H9 (cell line): ENCODE data around the gene NXNL2. TPM values are rescaled to one million over a fixed set of nuclear protein-coding genes. Genes with fewer than 3 reads are reported as not detected.

ENCODE experiments used
- DNase-seq: peaks from one replicate; pipeline ENCODE4 v3.0.0-alpha.2; 2017
- H2AFZ ChIP-seq: one replicate; pipeline ENCODE4 v1.6.1; 2013; ENCODE audit warnings: mild to moderate bottlenecking, low read length, control low read depth, moderate library complexity
- H2AK5ac ChIP-seq: 2 replicates; pipeline ENCODE4 v1.6.1; 2013; ENCODE audit warnings: low read length, control low read depth, mixed read lengths; ENCODE audit not compliant: insufficient read length
- H2BK120ac ChIP-seq: one replicate; pipeline ENCODE4 v1.6.1; 2013; ENCODE audit warnings: low read depth, mild to moderate bottlenecking, low read length, control low read depth, inconsistent platforms; ENCODE audit not compliant: poor library complexity, severe bottlenecking
- H2BK12ac ChIP-seq: 2 replicates; pipeline ENCODE4 v1.6.1; 2013; ENCODE audit warnings: low read length, control low read depth, mixed read lengths, low read depth; ENCODE audit not compliant: insufficient read length
- H2BK15ac ChIP-seq: 2 replicates; pipeline ENCODE4 v1.6.1; 2013; ENCODE audit warnings: low read depth, low read length, control low read depth
- H2BK20ac ChIP-seq: one replicate; pipeline ENCODE4 v1.6.1; 2013; ENCODE audit warnings: low read depth, mild to moderate bottlenecking, low read length, control low read depth, inconsistent platforms; ENCODE audit not compliant: poor library complexity, severe bottlenecking
- H2BK5ac ChIP-seq: 2 replicates; pipeline ENCODE4 v1.6.1; 2013; ENCODE audit warnings: low read length, control low read depth, mixed read lengths; ENCODE audit not compliant: insufficient read length
- H3K14ac ChIP-seq: 2 replicates; pipeline ENCODE4 v1.6.1; 2013; ENCODE audit warnings: low read length, control low read depth; ENCODE audit not compliant: insufficient read depth
- H3K18ac ChIP-seq: 2 replicates; pipeline ENCODE4 v1.6.1; 2013; ENCODE audit warnings: low read depth, mild to moderate bottlenecking, mixed read lengths, low read length, control low read depth; ENCODE audit not compliant: insufficient read length
- H3K23ac ChIP-seq: 2 replicates; pipeline ENCODE4 v1.6.1; 2013; ENCODE audit warnings: low read length, control low read depth, mixed read lengths, low read depth; ENCODE audit not compliant: insufficient read length
- H3K23me2 ChIP-seq: 2 replicates; pipeline ENCODE4 v1.6.1; 2013; ENCODE audit warnings: low read depth, mild to moderate bottlenecking, mixed read lengths, low read length, control low read depth; ENCODE audit not compliant: insufficient read length, poor library complexity, severe bottlenecking
- H3K27ac ChIP-seq: 2 replicates; pipeline ENCODE4 v1.5.1; 2013; ENCODE audit warnings: low read length, control low read depth, mixed read lengths, low read depth; ENCODE audit not compliant: insufficient read length
- H3K27me3 ChIP-seq: 2 replicates; pipeline ENCODE4 v1.6.1; 2013; ENCODE audit warnings: low read length, control low read depth, inconsistent platforms; ENCODE audit not compliant: insufficient read depth
- H3K4ac ChIP-seq: 2 replicates; pipeline ENCODE4 v1.6.1; 2013; ENCODE audit warnings: low read depth, mild to moderate bottlenecking, control low read depth, inconsistent platforms, low read length, moderate library complexity
- H3K4me1 ChIP-seq: 2 replicates; pipeline ENCODE4 v1.6.1; 2013; ENCODE audit warnings: low read length, control low read depth, inconsistent platforms; ENCODE audit not compliant: insufficient read depth
- H3K4me2 ChIP-seq: 2 replicates; pipeline ENCODE4 v1.6.1; 2013; ENCODE audit warnings: low read length, control low read depth, mixed read lengths; ENCODE audit not compliant: insufficient read length, insufficient read depth
- H3K56ac ChIP-seq: 2 replicates; pipeline ENCODE4 v1.6.1; 2013; ENCODE audit warnings: low read depth, mild to moderate bottlenecking, mixed read lengths, low read length, control low read depth; ENCODE audit not compliant: insufficient read length
- H3K79me1 ChIP-seq: 2 replicates; pipeline ENCODE4 v1.6.1; 2013; ENCODE audit warnings: low read depth, mild to moderate bottlenecking, moderate library complexity, low read length, control low read depth, inconsistent platforms; ENCODE audit not compliant: insufficient read depth, poor library complexity, severe bottlenecking
- H3K79me2 ChIP-seq: 2 replicates; pipeline ENCODE4 v1.6.1; 2013; ENCODE audit warnings: low read length, control low read depth, inconsistent platforms; ENCODE audit not compliant: insufficient read depth
- H3K9ac ChIP-seq: 2 replicates; pipeline ENCODE4 v1.6.1; 2013; ENCODE audit warnings: low read length, control low read depth, mixed read lengths; ENCODE audit not compliant: insufficient read length; ENCODE audit errors: extremely low read depth
- H3K9me3 ChIP-seq: one replicate; pipeline ENCODE4 v1.6.1; 2013; ENCODE audit warnings: low read depth, low read length, inconsistent platforms; ENCODE audit not compliant: control insufficient read depth
- H3T11ph ChIP-seq: one replicate; pipeline ENCODE4 v1.6.1; 2013; ENCODE audit warnings: mild to moderate bottlenecking, low read length, control low read depth, inconsistent platforms
- H4K20me1 ChIP-seq: one replicate; pipeline ENCODE4 v1.6.1; 2013; ENCODE audit not compliant: control insufficient read depth, insufficient read length, insufficient read depth
- H4K5ac ChIP-seq: 2 replicates; pipeline ENCODE4 v1.6.1; 2013; ENCODE audit warnings: low read depth, mild to moderate bottlenecking, mixed read lengths, low read length, control low read depth; ENCODE audit not compliant: insufficient read length
- H4K8ac ChIP-seq: replicated peaks from 2 replicates; pipeline ENCODE4 v1.6.1; 2013; ENCODE audit warnings: low read length, control low read depth, mixed read lengths, low read depth; ENCODE audit not compliant: insufficient read length
- H4K91ac ChIP-seq: 2 replicates; pipeline ENCODE4 v1.6.1; 2013; ENCODE audit warnings: low read depth, mild to moderate bottlenecking, moderate library complexity, mixed read lengths, low read length, control low read depth; ENCODE audit not compliant: insufficient read length
- H3K27ac Mint-ChIP-seq, 3 experiments: 2 replicates in 2 of 3; 3 replicates in 1 of 3; pipeline ENCODE4 v1.8.0; 2020 to 2021; ENCODE audit warnings: mixed read lengths in 3 of 3, mild to moderate bottlenecking in 1 of 3, moderate library complexity in 1 of 3
- H3K27me3 Mint-ChIP-seq: 2 replicates; pipeline ENCODE4 v1.8.0; 2021; ENCODE audit warnings: low read depth, mild to moderate bottlenecking, moderate library complexity, mixed read lengths
- H3K36me3 Mint-ChIP-seq, 3 experiments: 2 replicates in 2 of 3; 3 replicates in 1 of 3; pipeline ENCODE4 v1.8.0; 2020 to 2021; ENCODE audit warnings: low read depth in 3 of 3, mixed read lengths in 3 of 3; ENCODE audit not compliant: insufficient read depth in 1 of 3
- H3K4me1 Mint-ChIP-seq, 2 experiments: 2 replicates each; pipeline ENCODE4 v1.8.0; 2020; ENCODE audit warnings: mixed read lengths in 2 of 2
- H3K4me3 Mint-ChIP-seq, 2 experiments: 2 replicates in 1 of 2; 3 replicates in 1 of 2; pipeline ENCODE4 v1.8.0; 2020 to 2021; ENCODE audit warnings: mild to moderate bottlenecking in 2 of 2, mixed read lengths in 2 of 2, moderate library complexity in 1 of 2
- H3K9me3 Mint-ChIP-seq, 2 experiments: 2 replicates in 1 of 2; 3 replicates in 1 of 2; pipeline ENCODE4 v1.8.0; 2020; ENCODE audit warnings: mild to moderate bottlenecking in 2 of 2, mixed read lengths in 2 of 2, moderate library complexity in 1 of 2
- CTCF ChIP-seq: fragments of 200-600 bp; sonication (generic); conservative IDR thresholded peaks from 3 replicates; pipeline ENCODE4 v1.8.0; 2021; ENCODE audit warnings: antibody characterized with exemption, mild to moderate bottlenecking
- WGBS: extraction: QIAGEN DNeasy Blood & Tissue Kit; methylation state at CpG from one replicate; pipeline ENCODE4 v1.1.7; 2013; ENCODE audit warnings: missing lambda C conversion rate, low lambda C conversion rate, mixed read lengths; ENCODE audit not compliant: insufficient read length; ENCODE audit errors: extremely low coverage; 5-methylcytosine and 5-hydroxymethylcytosine counted together
- total RNA-seq: library from RNA; stranded (reverse); gene quantifications from 2 replicates; pipeline ENCODE4 v1.2.1, GENCODE V29; 2021

NXNL2 gene
- total RNA-seq, 1 experiment from 2014 or later: 0.57 TPM

- H4K5ac ChIP-seq: no peak overlapping the region
- no peaks in the 10 kb centered on the region for H4K20me1 ChIP-seq
- H3K9me3 ChIP-seq: no peaks in the 10 kb centered on the region
- no peak overlapping the region for H3K4ac ChIP-seq
- Mint-ChIP-seq H3K9me3 (no peaks in the 10 kb centered on the region; a peak in 1 of 5 replicates), H3K4me1 (peaks cover 11 to 13% of the 10 kb centered on the region in 2 experiments), H3K27ac (peak overlapping the region in 1 of 3 experiments; percentile 51; a peak in 1 of 7 replicates), H3K36me3 (peaks cover 0 to 2% (median 0%) of the 10 kb centered on the region in 3 experiments; a peak in 1 of 7 replicates), H3K27me3 (peaks cover under 1% of the 10 kb centered on the region), H3K4me3 (no peak overlapping the region)
- DNase-seq: no peak
- WGBS: no CpG with 5 or more reads among the region's 11 CpGs
- no peak overlapping the region for H3K56ac ChIP-seq
- no peak overlapping the region for H2BK15ac ChIP-seq
- H3T11ph ChIP-seq: no peak overlapping the region
- no peak overlapping the region for H2BK120ac ChIP-seq
- peaks cover 3% of the 10 kb centered on the region; the same call in 1 of the 2 replicates for H3K4me1 ChIP-seq
- no peak overlapping the region for H2AK5ac ChIP-seq
- no peaks in the 10 kb centered on the region for H3K23me2 ChIP-seq
- no peak overlapping the region for H3K18ac ChIP-seq
- H2BK20ac ChIP-seq: no peak overlapping the region
- H3K79me1 ChIP-seq: no peaks in the 10 kb centered on the region
- TF ChIP-seq CTCF: no peak
- no peaks in the 10 kb centered on the region for H3K79me2 ChIP-seq
- no peak overlapping the region for H4K91ac ChIP-seq
- no peak overlapping the region for H4K8ac ChIP-seq
- no peak overlapping the region for H3K14ac ChIP-seq
- no peaks in the 10 kb centered on the region; the same call in 1 of the 2 replicates for H3K27me3 ChIP-seq
- no peak overlapping the region for H3K27ac ChIP-seq
- no peak overlapping the region for H2BK5ac ChIP-seq
- H2BK12ac ChIP-seq: no peak overlapping the region
- no peak overlapping the region for H3K4me2 ChIP-seq
- H3K23ac ChIP-seq: no peak overlapping the region
- H2AFZ ChIP-seq: no peak overlapping the region
- no peak overlapping the region for H3K9ac ChIP-seq
Measured at GRCh38 chr9:88544245-88544644, 9.3 kb downstream of the NXNL2 start.
